SU-DHL-6 (cell line): ENCODE results near the gene UPK3A.

Experiments
- EZH2phosphoT487 ChIP-seq: fragments of 200-600 bp; sonication (generic), shearing (Covaris generic); conservative IDR thresholded peaks from 2 replicates; pipeline ENCODE4 v1.6.1; 2018; ENCODE audit warnings: mild to moderate bottlenecking, antibody characterized with exemption, low read length, moderate library complexity, mixed read lengths
- TF ChIP-seq, protein P1 (sequence below): fragments of 200-600 bp; sonication (generic); IDR thresholded peaks from one replicate; pipeline ENCODE4 v1.5.1; 2017; ENCODE audit warnings: antibody characterized with exemption, mild to moderate bottlenecking, low read length, moderate library complexity; ENCODE audit not compliant: insufficient read depth, poor library complexity, severe bottlenecking

DNA sequence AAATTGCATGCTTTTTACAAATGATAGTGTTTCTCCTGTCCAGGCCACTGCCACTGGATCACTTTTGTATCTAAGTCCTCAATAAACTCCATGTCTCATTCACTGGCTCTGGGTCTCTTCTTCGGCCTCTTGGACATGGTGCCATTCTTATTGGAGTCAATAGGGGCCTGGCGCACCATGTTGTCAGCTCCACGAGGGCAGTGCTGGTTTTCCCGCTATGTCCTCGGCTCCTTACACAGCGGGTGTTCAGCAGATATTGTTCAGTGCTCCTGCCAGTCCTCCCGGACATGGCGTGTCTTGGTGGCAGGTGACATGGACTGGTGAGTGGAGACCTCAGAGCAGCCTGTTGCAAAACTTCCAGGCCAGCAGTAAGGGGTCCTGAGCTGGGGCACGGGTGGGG lies 21.4 kb downstream of the UPK3A start:
- TF ChIP-seq, protein P1, sequence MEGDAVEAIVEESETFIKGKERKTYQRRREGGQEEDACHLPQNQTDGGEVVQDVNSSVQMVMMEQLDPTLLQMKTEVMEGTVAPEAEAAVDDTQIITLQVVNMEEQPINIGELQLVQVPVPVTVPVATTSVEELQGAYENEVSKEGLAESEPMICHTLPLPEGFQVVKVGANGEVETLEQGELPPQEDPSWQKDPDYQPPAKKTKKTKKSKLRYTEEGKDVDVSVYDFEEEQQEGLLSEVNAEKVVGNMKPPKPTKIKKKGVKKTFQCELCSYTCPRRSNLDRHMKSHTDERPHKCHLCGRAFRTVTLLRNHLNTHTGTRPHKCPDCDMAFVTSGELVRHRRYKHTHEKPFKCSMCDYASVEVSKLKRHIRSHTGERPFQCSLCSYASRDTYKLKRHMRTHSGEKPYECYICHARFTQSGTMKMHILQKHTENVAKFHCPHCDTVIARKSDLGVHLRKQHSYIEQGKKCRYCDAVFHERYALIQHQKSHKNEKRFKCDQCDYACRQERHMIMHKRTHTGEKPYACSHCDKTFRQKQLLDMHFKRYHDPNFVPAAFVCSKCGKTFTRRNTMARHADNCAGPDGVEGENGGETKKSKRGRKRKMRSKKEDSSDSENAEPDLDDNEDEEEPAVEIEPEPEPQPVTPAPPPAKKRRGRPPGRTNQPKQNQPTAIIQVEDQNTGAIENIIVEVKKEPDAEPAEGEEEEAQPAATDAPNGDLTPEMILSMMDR: no peak
- TF ChIP-seq EZH2phosphoT487: no peak
